Stomach (tissue), 4 donors: ENCODE results near the gene DCLK1.

Experiments used
- EP300 ChIP-seq: sonication (generic); formaldehyde crosslinking; IDR thresholded peaks from one replicate; pipeline ENCODE4 v1.6.1; 2017; ENCODE audit warnings: antibody characterized with exemption
- POLR2A ChIP-seq, 4 donors: fragments of 450-650 bp; IDR thresholded peaks; one replicate each; pipeline ENCODE4 v1.6.1; 2016; ENCODE audit warnings: antibody characterized with exemption in 4 of 4, control low read depth in 2 of 4, mild to moderate bottlenecking in 1 of 4, moderate library complexity in 1 of 4
- POLR2AphosphoS5 ChIP-seq, 3 donors: sonication (generic); formaldehyde crosslinking; IDR thresholded peaks; one replicate each; pipeline ENCODE4 v1.6.1; 2016; ENCODE audit warnings: antibody characterized with exemption in 3 of 3

GRCh38 chr13:36131931-36132297 lies 732 bp upstream of the DCLK1 start:
- TF ChIP-seq EP300 (no peak), POLR2AphosphoS5 (IDR thresholded peaks at IDR 0.05) (no peak), POLR2A (IDR thresholded peaks at IDR 0.05) (no peak)
